ENCODE data around the gene CEP85.
"Not testable (repeated sequence)": the region's sequence is repeated elsewhere in the genome, so short reads cannot be mapped to it uniquely, and the experiment has no call there.

CEP85 gene

GRCh38 chr1:26307966-26308899, 74.2 kb downstream of the CEP85 start:
- not testable (repeated sequence) for DNase-seq (ENCODE audit: low spot score)

- DNase-seq (ENCODE audit: low spot score), result no peak
Observed at GRCh38 chr1:26314501-26314900, 80.5 kb downstream of the CEP85 start.

GRCh38 chr1:26315874-26316850, 82.2 kb downstream of the CEP85 start:
- DNase-seq (ENCODE audit: low spot score), result no peak

- DNase-seq (ENCODE audit: low spot score), result no peak
Observed at GRCh38 chr1:26317146-26317545, 83.1 kb downstream of the CEP85 start.

GRCh38 chr1:26317612-26318337, 83.8 kb downstream of the CEP85 start, which contains the start of gene CD52:
TSS of gene CD52 (plus strand) at chr1:26317958. CDS start at chr1:26318018, 60 bp downstream.
- DNase-seq (ENCODE audit: low spot score), result peak; percentile 47

- no peak for DNase-seq (ENCODE audit: low spot score)
Observed at GRCh38 chr1:26318338-26319064, 84.5 kb downstream of the CEP85 start.

GRCh38 chr1:26320896-26321295, 86.9 kb downstream of the CEP85 start:
- no peak for DNase-seq (ENCODE audit: low spot score)

- DNase-seq (ENCODE audit: low spot score), result peak; percentile 76
Observed at GRCh38 chr1:26321315-26322041, 87.5 kb downstream of the CEP85 start.

- no peak for DNase-seq (ENCODE audit: low spot score)
Observed at GRCh38 chr1:26322042-26322331, 88.0 kb downstream of the CEP85 start.

- DNase-seq (ENCODE audit: low spot score), result no peak
Observed at GRCh38 chr1:26323382-26323781, 89.4 kb downstream of the CEP85 start.

- no peak for DNase-seq (ENCODE audit: low spot score)
Observed at GRCh38 chr1:26324550-26324949, 90.5 kb downstream of the CEP85 start.

GRCh38 chr1:26327956-26328362, 94.0 kb downstream of the CEP85 start:
- no peak for DNase-seq (ENCODE audit: low spot score)

All from SK-N-DZ (cell line).